Activated CD4-positive, alpha-beta T cell treated with anti-CD3 and anti-CD28 coated beads, Interleukin-10, Interleukin-2, amounts not matched to agents 100 ng/mL and 50 ng/mL, durations not matched to agents 16 hours and 8 hours (primary cell): ENCODE measurements around the gene CABP2.

ENCODE experiments used
- DNase-seq: peaks from one replicate; pipeline ENCODE4 v3.0.0-alpha.2; 2020

CABP2 gene

DNA sequence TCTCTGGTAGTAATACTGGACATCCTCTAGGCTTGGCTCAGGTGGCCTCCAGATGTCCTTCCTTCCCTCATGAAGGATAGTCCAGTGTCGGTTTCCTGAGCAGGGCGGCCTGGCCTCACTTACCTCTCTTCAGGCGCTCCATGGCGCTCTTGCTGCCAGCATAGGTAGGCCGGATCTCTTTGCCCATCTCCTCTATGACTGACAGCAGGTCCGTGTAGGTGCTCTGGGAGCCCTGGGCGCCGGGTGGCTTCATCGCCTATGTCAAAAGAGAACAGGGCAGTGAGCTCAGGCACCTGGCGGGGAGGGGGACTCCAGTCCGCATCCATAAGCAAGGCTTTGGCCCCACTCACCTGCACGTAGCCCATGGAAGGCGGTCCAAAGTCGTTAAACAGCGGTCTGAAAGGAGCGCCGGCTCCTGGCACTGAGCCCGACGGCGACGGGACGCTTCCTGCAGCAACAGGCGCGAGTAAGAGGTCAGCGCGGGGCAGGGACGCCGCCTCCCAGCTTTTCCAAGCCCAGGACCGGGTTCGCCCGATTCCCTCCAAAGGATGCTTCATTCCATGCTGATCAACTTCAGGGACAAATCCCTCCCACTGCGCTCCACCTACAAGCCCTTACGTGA is 15.9 kb downstream of the CABP2 start:
- no peak for DNase-seq

DNA sequence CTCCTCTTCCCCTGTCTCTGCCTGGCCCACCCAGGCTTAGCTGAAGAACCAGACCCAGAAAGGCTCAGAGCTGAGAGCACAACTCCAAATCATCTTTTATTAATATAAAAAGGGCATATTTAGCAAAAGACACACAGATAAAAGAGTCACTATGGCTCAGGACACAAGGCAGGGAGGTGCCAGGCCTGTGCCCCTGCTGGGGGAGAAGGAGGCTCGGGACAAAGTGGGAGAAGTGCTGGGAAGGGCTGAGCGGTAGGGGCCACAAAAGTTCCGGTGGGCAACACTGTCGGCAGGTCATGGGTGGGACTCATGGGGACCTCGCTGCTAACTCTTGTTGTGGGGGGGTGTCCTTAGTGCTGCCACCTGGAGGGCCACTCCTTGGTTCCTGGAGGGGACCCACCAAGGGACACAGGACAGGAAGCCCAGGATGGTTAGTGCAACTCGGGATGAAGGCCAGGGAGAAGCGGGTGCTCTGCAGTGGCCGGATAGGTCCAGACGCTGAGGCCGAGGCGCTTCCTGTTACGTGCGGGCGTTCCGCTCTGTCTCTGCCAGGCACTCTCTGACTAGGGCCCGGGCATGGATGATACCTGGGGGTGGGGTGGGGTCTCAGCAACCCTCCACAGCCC is 16.7 kb downstream of the CABP2 start:
- DNase-seq, result no peak

DNA sequence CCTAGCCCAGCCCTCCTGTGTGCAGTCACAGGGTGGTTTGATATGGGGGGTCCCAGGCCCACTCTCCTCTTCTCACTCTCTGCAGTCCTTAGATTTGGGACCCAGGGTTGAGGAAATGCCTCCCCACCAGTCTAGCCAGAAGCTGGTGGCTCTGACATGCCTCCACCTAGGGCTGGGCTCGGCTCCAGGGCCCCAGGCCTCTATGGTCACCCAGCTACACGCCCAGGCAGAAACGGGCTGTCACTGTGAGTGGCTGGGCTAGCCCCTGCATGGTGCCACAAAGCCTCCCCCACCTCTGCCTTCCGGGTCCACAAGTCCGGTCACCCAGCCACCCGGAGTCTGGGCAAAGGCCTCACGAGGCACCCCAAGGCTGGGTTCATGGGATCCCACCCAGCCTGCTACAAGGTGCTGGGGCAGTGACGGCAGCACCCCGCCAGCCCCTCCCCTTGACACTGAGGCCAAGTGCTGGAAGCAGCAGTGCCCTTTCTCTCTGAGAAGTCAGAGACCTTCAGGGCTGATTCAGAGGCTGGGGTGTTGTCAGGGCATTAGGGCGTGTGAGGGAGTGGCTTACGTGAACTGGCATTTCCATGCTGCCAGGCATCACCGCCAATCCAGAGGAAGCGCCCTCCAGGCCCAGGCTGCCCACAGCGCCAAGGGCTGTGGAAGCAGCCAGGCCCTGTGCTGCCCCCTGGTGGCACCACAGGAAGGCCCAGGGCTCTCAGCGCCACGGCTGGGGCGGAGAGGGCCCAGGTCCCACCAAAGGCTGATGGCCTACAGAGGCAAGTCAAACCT is 17.4 kb downstream of the CABP2 start:
- peak; percentile 96 for DNase-seq

GRCh38 chr11:67504950-67505581 is 18.2 kb downstream of the CABP2 start, which contains the start of gene PITPNM1:
Gene PITPNM1, minus strand, starts transcription at chr11:67505363. Its CDS starts 1,183 bp downstream, at chr11:67504180.
- peak; percentile 89 for DNase-seq

DNA sequence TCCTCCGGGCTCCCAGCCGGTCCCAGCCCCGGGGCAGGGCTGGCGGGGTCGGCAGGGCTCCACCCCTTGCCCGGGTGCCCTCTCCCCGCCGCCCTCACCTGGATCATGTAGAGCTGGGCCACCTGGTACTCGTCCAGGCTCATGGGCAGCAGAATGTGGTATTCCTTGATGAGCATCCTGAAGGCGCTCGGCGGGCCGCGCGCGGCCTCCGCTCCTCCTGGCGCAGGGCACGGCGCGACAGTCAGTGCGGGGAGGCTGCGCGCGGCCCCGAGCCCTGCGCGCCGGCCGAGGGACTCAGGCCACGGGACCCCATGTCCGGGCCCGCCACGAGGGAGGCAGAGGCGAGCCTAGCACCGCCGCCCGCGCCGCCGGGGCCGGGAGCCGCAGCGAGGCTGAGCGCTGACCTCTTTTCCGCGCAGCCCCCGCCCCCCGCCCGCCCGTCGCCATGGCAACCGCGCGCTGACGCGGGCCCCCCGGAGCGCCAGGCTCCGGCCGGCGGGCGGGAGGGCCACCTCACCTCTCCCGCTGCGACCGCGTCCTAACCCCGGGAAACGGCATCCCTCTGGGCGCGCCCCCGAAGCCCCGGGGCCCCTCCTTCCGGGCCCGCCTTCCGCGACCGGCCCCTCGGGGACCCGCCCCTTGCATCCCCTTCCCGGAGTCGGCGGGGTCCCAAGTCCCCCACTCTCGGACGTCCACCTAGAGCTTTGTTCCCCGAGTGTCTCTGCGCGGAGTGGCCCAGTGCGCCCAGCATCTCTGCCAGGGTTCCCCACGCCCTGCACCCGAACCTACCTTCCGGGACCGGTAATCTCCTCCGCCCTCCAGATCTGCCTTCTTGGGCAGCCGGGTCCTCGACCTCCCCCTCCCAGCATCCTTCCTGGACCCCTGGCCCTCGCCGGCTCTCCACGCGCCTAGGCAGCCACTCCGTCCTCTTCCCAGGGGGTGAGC is 19.0 kb downstream of the CABP2 start:
- peak; percentile 44 for DNase-seq

GRCh38 chr11:67503119-67504004 is 19.9 kb downstream of the CABP2 start:
- no peak for DNase-seq

DNA sequence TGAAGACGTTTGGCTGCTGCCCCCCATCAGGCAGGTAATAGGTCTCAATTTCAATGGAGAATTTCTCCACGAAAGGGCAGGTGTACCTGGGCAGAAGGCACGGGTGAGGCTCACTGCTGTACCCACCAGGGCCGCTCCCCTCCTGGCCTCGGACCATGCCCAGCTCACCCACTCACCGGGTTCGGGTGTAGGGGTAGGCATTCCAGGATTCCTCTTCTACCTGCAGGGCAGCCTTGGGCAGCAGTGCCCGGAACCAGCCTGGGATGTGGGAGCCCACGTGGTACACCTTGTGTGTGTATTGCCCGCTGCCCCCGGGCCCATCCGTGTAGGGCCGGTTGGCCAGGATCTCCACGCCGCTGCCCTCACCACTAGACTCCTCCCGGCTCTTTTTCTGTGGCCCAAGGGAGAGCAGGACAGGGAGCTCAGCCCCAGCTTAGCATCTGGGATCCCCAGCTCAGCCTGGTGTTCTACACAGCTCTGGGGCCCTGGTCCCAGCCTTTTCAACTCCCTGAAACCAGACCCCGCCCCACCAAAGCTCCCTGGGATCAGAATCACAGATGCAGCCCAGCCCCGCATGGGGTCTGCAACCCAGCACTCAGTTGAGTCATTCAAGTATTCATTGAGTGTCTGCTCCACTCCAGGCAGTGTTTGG is 20.8 kb downstream of the CABP2 start:
- DNase-seq, result no peak

- no peak for DNase-seq
Measured at GRCh38 chr11:67501854-67502253, 21.4 kb downstream of the CABP2 start.

GRCh38 chr11:67500831-67501715 is 22.2 kb downstream of the CABP2 start:
- DNase-seq, result no peak

DNA sequence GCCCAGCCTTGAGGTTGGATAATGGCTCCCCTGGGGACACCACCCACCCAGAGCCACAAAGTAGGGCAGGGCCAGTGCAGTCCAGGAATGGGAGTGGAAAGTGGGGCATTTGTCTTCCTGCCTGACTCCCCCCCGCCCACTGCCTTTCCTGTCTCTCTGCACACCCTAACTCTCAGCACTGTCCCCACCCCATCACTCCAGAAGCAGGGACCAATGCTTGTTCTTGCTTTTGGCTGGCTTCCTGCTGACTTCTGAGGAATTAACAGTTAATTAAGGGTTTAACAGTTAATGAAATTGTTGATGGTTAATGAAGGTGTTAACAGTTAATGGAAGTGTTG is 22.8 kb downstream of the CABP2 start:
- DNase-seq, result no peak

DNA sequence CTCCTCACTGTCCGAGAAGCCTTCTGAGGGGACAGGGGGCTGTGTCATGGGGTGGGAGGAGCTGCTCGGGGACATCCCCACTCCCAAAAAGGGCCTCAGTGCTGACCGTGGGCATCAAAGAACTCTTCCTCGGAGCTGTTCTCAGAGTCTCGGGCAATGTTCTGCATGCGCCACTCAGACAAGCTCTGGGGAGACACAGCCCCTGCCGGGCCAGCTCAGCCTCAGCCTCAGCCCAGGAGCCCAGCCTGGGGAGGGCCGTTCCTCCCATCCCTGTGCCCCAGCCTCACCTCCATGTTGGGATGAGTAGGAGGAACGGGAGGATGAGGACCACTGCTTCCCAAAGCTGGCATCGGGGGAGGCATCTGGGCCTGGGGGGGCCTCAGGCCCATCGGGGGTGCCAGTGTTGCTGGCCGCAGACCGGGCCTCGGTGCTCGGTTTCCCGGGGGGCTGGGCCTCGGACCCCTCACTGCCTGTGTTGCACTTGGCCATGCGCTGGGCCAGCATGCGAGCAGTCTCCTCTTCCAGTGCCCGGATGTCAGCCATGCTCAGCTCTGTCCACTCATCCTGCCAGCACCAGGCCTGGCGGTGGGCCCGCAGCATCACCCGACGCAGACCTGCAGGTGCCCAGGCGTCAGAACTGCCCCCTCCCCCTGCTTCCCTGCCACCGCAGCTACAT is 23.3 kb downstream of the CABP2 start:
- no peak for DNase-seq

GRCh38 chr11:67498544-67498972 is 24.7 kb downstream of the CABP2 start:
- no peak for DNase-seq

DNA sequence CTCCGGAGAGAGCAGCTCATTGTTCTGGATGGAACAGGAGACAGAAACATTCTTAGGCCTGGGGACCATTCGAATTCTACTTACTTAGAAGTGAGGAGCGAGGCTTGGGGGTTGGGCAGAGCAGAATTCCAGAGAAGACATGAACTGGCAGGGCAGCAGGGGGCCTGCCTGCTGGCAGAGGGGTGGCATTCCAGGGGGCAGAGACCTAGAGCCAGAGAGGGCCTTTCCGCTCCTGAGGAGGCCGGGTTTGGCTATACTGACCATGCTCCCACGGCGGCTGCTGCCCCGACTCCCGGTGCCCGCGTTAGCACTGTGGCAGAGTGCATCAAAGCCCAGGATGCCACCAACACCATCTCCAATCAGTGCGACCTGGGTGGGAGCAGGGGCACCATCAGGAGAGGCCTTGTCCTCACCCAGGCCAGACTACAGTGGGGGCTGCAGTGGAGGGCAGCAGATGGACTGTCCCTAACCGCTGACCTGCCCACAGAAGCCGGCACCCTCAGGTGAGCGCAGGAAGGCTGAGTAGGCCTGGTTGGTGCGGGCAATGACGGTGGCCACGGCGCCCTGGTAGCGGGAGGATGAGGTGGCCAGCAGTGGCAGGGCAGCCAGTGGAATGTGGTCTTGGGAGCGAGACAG is 25.5 kb downstream of the CABP2 start:
- no peak for DNase-seq

DNA sequence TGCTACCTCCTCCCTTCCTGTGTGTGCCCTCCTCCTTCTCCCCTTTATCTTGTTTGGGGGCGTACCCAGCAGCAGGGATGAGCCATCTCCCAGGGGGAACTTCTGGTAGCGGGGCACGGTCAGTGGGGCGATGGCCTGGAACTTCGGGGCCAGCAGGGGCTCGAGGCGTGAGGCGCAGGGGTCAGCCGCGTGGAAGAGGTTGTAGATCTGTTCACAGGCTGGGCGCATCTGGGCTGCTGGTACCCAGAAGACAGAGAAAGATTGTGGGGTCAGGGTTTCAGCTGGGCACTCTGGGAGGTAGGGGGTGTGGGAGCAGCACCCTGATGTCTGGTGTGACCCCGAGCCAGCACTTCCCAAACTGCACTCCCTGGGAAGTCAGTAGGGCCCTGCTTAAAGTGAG is 27.1 kb downstream of the CABP2 start:
- no peak for DNase-seq

GRCh38 chr11:67495234-67496005 is 27.8 kb downstream of the CABP2 start:
- no peak for DNase-seq

- DNase-seq, result no peak
Measured at GRCh38 chr11:67494371-67495233, 28.6 kb downstream of the CABP2 start.
